ENCODE measurements around the gene TADA2B. TPM values are rescaled to one million over a fixed set of nuclear protein-coding genes. Genes with fewer than 3 reads are reported as not detected.
A peak's percentile ranks its signal among the peaks of the same experiment; 100 is the strongest.

Gene TADA2B
- total and polyA plus RNA-seq, 2 experiments from 2014 or later, result 3.6 to 11.4 TPM

DNA sequence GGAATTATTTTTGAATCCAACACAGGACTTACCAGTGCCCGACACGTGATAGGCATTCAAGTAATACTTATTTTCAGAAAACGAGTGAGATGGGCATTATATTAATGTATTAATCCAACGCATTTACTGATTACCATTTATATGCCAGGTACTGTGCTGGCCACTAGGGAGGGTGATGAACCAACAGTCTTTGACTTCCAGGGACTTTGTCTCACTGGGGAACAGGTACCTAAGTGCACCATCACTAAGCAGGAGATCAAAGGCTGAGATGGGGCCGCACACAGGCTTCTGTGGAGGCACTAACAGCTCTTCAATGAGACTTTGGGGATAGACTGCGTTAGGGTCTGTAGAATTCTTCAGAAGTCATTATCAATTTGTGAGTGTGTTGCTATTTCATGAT lies 5.7 kb upstream of the TADA2B start:
- H2AFZ ChIP-seq, result no peak overlapping the region
- no peak overlapping the region for H3K4me3 ChIP-seq
- no peak overlapping the region for H3K4me2 ChIP-seq
- H3K9me2 ChIP-seq (ENCODE audit: insufficient read depth), result no peaks in the 10 kb centered on the region
- H3K79me2 ChIP-seq (replicated peaks; ENCODE audit: insufficient read depth), result no peaks in the 10 kb centered on the region
- H4K20me1 ChIP-seq (replicated peaks; ENCODE audit: insufficient read depth), result peaks cover 13% of the 10 kb centered on the region
- peaks cover 5% of the 10 kb centered on the region; the same call in 1 of the 2 replicates for H3K4me1 ChIP-seq (ENCODE audit: insufficient read depth)
- no peak overlapping the region for H3K27ac ChIP-seq (ENCODE audit: low read depth)
- H3K36me3 ChIP-seq (ENCODE audit: insufficient read depth), result no peaks in the 10 kb centered on the region
- no peak for ATAC-seq
- H3K9me3 Mint-ChIP-seq, result no peaks in the 10 kb centered on the region; the same call in 2 of the 3 replicates
- H3K4me1 Mint-ChIP-seq, result peaks cover 11% of the 10 kb centered on the region
- H3K27ac Mint-ChIP-seq, result no peak overlapping the region
- peaks cover 26% of the 10 kb centered on the region for H3K27me3 Mint-ChIP-seq (ENCODE audit: insufficient read depth, low read depth, poor library complexity)
- TF ChIP-seq, protein P1, sequence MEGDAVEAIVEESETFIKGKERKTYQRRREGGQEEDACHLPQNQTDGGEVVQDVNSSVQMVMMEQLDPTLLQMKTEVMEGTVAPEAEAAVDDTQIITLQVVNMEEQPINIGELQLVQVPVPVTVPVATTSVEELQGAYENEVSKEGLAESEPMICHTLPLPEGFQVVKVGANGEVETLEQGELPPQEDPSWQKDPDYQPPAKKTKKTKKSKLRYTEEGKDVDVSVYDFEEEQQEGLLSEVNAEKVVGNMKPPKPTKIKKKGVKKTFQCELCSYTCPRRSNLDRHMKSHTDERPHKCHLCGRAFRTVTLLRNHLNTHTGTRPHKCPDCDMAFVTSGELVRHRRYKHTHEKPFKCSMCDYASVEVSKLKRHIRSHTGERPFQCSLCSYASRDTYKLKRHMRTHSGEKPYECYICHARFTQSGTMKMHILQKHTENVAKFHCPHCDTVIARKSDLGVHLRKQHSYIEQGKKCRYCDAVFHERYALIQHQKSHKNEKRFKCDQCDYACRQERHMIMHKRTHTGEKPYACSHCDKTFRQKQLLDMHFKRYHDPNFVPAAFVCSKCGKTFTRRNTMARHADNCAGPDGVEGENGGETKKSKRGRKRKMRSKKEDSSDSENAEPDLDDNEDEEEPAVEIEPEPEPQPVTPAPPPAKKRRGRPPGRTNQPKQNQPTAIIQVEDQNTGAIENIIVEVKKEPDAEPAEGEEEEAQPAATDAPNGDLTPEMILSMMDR (conservative IDR thresholded peaks at IDR 0.05; ENCODE audit: low read depth in 2 of 2), result peak; percentile 21 to 24
- no peak for TF ChIP-seq POLR2AphosphoS5 (IDR thresholded peaks at IDR 0.05; ENCODE audit: low read depth)
- TF ChIP-seq, protein P2, sequence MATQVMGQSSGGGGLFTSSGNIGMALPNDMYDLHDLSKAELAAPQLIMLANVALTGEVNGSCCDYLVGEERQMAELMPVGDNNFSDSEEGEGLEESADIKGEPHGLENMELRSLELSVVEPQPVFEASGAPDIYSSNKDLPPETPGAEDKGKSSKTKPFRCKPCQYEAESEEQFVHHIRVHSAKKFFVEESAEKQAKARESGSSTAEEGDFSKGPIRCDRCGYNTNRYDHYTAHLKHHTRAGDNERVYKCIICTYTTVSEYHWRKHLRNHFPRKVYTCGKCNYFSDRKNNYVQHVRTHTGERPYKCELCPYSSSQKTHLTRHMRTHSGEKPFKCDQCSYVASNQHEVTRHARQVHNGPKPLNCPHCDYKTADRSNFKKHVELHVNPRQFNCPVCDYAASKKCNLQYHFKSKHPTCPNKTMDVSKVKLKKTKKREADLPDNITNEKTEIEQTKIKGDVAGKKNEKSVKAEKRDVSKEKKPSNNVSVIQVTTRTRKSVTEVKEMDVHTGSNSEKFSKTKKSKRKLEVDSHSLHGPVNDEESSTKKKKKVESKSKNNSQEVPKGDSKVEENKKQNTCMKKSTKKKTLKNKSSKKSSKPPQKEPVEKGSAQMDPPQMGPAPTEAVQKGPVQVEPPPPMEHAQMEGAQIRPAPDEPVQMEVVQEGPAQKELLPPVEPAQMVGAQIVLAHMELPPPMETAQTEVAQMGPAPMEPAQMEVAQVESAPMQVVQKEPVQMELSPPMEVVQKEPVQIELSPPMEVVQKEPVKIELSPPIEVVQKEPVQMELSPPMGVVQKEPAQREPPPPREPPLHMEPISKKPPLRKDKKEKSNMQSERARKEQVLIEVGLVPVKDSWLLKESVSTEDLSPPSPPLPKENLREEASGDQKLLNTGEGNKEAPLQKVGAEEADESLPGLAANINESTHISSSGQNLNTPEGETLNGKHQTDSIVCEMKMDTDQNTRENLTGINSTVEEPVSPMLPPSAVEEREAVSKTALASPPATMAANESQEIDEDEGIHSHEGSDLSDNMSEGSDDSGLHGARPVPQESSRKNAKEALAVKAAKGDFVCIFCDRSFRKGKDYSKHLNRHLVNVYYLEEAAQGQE (IDR thresholded peaks at IDR 0.05; ENCODE audit: unreplicated experiment), result no peak
- DNase-seq (ENCODE audit: low spot score), result peak; percentile 30
- 0 out of 2 replicates have a peak, but pooled peaks cover 3% of the 10 kb centered on the region for H3F3A ChIP-seq (replicated peaks; ENCODE audit: low read depth)
- no peak overlapping the region for H3K4me3 Mint-ChIP-seq
- peaks cover 23% of the 10 kb centered on the region for H3K27me3 ChIP-seq (ENCODE audit: insufficient read depth)
- H3K36me3 Mint-ChIP-seq (ENCODE audit: low read depth), result 0 out of 3 replicates have a peak, but pooled peaks cover 3% of the 10 kb centered on the region

DNA sequence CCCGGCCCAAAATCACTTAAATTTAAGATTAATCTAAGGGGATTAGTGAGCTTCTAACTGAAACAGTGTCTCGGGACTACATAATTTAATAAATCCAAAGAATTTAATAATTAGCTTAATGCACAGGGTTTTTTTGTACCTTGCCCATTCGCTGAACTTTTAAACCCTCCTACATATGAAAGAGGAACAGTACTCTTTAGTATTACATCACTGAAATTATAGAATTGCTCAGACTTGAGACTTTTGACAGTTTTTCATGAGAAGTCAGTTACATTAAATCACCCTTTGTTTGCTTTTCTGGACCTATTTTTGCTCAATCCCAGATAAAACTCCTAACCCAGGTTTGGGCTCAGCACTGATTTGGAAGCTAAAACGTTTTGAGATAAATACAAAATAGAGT lies 2.4 kb upstream of the TADA2B start:
- Histone ChIP-seq H3K36me3 (ENCODE audit: insufficient read depth) (no peaks in the 10 kb centered on the region), H4K20me1 (replicated peaks; ENCODE audit: insufficient read depth) (peaks cover 16% of the 10 kb centered on the region), H3K27me3 (ENCODE audit: insufficient read depth) (peaks cover 32% of the 10 kb centered on the region), H3K4me3 (no peak overlapping the region), H3K79me2 (replicated peaks; ENCODE audit: insufficient read depth) (peaks cover 20% of the 10 kb centered on the region), H3K4me2 (no peak overlapping the region), H2AFZ (no peak overlapping the region), H3K27ac (ENCODE audit: low read depth) (no peak overlapping the region), H3K9me2 (ENCODE audit: insufficient read depth) (no peaks in the 10 kb centered on the region), H3F3A (replicated peaks; ENCODE audit: low read depth) (0 out of 2 replicates have a peak, but pooled peaks cover 3% of the 10 kb centered on the region), H3K4me1 (ENCODE audit: insufficient read depth) (peaks cover 9% of the 10 kb centered on the region; the same call in 1 of the 2 replicates)
- TF ChIP-seq, protein P3, sequence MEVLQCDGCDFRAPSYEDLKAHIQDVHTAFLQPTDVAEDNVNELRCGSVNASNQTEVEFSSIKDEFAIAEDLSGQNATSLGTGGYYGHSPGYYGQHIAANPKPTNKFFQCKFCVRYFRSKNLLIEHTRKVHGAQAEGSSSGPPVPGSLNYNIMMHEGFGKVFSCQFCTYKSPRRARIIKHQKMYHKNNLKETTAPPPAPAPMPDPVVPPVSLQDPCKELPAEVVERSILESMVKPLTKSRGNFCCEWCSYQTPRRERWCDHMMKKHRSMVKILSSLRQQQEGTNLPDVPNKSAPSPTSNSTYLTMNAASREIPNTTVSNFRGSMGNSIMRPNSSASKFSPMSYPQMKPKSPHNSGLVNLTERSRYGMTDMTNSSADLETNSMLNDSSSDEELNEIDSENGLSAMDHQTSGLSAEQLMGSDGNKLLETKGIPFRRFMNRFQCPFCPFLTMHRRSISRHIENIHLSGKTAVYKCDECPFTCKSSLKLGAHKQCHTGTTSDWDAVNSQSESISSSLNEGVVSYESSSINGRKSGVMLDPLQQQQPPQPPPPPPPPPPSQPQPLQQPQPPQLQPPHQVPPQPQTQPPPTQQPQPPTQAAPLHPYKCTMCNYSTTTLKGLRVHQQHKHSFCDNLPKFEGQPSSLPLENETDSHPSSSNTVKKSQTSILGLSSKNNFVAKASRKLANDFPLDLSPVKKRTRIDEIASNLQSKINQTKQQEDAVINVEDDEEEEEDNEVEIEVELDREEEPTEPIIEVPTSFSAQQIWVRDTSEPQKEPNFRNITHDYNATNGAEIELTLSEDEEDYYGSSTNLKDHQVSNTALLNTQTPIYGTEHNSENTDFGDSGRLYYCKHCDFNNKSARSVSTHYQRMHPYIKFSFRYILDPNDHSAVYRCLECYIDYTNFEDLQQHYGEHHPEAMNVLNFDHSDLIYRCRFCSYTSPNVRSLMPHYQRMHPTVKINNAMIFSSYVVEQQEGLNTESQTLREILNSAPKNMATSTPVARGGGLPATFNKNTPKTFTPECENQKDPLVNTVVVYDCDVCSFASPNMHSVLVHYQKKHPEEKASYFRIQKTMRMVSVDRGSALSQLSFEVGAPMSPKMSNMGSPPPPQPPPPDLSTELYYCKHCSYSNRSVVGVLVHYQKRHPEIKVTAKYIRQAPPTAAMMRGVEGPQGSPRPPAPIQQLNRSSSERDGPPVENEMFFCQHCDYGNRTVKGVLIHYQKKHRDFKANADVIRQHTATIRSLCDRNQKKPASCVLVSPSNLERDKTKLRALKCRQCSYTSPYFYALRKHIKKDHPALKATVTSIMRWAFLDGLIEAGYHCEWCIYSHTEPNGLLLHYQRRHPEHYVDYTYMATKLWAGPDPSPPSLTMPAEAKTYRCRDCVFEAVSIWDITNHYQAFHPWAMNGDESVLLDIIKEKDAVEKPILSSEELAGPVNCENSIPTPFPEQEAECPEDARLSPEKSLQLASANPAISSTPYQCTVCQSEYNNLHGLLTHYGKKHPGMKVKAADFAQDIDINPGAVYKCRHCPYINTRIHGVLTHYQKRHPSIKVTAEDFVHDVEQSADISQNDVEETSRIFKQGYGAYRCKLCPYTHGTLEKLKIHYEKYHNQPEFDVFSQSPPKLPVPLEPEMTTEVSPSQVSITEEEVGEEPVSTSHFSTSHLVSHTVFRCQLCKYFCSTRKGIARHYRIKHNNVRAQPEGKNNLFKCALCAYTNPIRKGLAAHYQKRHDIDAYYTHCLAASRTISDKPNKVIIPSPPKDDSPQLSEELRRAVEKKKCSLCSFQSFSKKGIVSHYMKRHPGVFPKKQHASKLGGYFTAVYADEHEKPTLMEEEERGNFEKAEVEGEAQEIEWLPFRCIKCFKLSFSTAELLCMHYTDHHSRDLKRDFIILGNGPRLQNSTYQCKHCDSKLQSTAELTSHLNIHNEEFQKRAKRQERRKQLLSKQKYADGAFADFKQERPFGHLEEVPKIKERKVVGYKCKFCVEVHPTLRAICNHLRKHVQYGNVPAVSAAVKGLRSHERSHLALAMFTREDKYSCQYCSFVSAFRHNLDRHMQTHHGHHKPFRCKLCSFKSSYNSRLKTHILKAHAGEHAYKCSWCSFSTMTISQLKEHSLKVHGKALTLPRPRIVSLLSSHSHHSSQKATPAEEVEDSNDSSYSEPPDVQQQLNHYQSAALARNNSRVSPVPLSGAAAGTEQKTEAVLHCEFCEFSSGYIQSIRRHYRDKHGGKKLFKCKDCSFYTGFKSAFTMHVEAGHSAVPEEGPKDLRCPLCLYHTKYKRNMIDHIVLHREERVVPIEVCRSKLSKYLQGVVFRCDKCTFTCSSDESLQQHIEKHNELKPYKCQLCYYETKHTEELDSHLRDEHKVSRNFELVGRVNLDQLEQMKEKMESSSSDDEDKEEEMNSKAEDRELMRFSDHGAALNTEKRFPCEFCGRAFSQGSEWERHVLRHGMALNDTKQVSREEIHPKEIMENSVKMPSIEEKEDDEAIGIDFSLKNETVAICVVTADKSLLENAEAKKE (CRISPR knock-in tag; IDR thresholded peaks at IDR 0.05), result no peak
- TF ChIP-seq ZNF331 (CRISPR knock-in tag; IDR thresholded peaks at IDR 0.05; ENCODE audit: low read depth) (no peak), NANOG (IDR thresholded peaks at IDR 0.05; ENCODE audit: borderline replicate concordance) (no peak)
- peaks cover 25% of the 10 kb centered on the region for H3K27me3 Mint-ChIP-seq (ENCODE audit: insufficient read depth, low read depth, poor library complexity)
- DNase-seq (ENCODE audit: low spot score), result no peak
- H3K27ac Mint-ChIP-seq, result no peak overlapping the region
- no peaks in the 10 kb centered on the region; the same call in 1 of the 3 replicates for H3K9me3 Mint-ChIP-seq
- ATAC-seq, result no peak
- H3K4me3 Mint-ChIP-seq, result no peak overlapping the region; the same call in 2 of the 3 replicates
- H3K36me3 Mint-ChIP-seq (ENCODE audit: low read depth), result no peaks in the 10 kb centered on the region; the same call in 2 of the 3 replicates
- peaks cover 27% of the 10 kb centered on the region for H3K4me1 Mint-ChIP-seq

Measured in GM23338 (cell line).